CD4-positive, alpha-beta T cell treated with Interferon gamma for 1 hour (primary cell): ENCODE measurements around the gene ARHGEF28.

Source experiments
- DNase-seq: peaks from one replicate; pipeline ENCODE4 v3.0.0-alpha.2; 2020

ARHGEF28 gene

DNA sequence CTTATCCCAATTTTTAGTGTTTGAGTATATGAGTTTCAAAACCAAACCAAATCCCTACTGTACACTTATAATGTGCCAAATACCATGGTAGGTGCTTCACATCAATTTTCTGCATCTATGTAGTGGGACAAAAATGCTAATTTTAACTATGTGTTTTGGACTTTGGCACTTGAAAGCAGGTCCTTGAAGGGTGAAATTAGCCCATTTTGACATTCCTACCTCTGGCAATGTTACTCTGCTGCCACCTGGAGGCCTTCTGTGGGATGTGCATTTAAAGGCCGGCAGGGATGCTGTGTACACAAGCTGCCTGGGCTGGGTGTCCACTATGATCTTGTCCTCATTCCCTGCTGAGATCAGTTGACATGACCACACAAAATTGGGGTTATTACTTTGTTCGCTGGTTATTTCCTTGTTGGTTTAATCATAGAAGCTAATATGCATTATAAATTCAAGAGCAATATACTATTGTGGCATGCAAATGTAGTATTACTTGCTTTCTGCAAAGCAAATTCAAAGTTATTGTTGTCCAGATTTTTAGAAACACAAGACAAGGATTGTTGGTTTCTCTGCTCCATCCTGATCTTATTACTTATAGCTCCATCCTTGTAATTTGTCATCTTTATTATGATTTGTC, 166.8 kb downstream of the ARHGEF28 start:
- peak; percentile 43 for DNase-seq

GRCh38 chr5:73793911-73794310, 167.9 kb downstream of the ARHGEF28 start:
- no peak for DNase-seq

GRCh38 chr5:73796164-73797131, 170.5 kb downstream of the ARHGEF28 start:
- peak; percentile 12 for DNase-seq

- DNase-seq: no peak
Observed at GRCh38 chr5:73797132-73797510, 171.1 kb downstream of the ARHGEF28 start.

- no peak for DNase-seq
Observed at GRCh38 chr5:73799401-73799972, 173.5 kb downstream of the ARHGEF28 start.

DNA sequence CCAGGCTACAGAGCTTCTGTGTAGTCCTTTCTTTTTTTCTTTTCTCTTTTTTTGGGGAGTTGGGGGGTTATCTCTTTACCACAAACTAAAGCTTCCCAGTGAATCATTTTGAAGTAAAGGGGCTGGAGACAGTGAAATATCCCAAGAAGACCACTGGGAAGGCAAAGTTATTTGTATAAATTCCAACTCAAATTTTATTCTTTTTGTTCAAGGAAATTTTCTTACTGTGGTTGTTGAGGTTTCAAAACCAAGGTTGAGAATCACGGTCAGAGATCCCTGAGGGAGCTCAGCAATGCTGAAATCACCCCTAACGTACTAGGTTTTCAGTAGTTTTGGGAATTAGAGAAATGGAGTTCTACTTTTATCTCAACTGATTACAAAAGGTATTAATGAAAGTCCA, 175.7 kb downstream of the ARHGEF28 start:
- DNase-seq: no peak

DNA sequence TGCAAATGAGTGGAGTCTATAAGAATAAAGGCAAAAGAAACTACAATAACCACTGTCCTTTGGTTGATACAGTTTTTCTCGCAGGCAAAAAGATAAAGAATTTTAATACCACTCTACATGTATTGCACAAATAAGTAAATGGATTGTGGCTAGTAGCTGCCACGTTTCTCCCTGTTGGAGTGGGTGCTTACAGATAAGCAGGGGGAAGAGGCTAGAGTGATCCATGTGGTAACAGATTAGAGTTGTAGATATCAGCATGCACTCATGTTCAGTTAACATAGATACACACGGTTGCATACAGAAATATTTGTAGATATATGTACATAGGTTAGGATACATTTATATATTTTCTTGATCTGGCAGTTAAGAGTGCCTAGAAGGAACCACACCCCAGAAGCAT, 179.5 kb downstream of the ARHGEF28 start:
- DNase-seq: no peak

DNA sequence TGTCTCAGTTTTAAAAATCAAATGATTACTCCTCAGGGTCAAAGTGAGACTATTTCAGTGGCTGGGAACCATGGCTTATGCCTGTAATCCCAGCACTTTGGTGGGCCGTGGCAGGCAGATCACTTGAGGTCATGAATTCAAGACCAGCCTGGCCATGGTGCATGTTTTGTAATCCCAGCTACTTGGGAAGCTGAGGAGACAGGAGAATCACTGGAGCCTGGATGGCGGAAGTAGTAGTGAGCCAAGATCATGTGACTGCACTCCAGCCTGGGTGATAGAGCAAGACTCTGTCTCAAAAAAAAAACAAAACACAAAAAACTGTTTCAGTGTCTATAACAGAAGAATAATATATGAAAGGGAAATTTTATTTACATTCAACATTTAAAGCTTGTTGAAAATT, 182.9 kb downstream of the ARHGEF28 start:
- no peak for DNase-seq

- DNase-seq: no peak
Observed at GRCh38 chr5:73810429-73810828, 184.4 kb downstream of the ARHGEF28 start.

- no peak for DNase-seq
Observed at GRCh38 chr5:73812457-73812856, 186.5 kb downstream of the ARHGEF28 start.

GRCh38 chr5:73812962-73813588, 187.1 kb downstream of the ARHGEF28 start:
- no peak for DNase-seq

DNA sequence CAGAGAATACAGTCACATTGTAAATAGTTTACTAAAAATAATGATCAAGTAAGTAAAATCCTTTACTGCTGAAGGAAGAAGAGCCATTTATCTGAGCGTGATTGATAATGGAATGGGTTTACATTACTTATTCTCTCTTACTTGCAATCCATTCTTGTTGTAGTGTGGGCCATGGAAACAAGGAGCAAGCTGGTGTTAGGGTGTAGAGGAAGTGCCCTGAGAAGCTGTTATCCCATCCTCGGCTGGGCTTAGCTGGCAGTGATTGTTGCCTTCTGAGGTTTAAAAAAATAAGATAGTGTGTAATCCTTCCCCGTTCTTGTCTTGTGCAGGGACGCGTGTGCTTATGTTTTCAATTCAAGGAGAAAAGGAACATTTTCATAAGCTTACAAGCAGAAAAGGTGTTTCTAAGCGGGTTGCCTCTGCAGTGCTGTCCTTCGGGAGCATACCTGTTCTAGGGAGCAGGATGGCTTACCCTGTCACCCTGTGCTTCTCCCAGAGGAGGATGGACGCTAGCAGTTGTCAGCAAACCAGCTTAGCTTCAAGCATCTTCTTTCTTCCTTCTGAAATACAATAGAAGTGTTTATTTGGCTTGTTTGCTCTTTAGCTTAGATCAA, 188.3 kb downstream of the ARHGEF28 start:
- DNase-seq: no peak

DNA sequence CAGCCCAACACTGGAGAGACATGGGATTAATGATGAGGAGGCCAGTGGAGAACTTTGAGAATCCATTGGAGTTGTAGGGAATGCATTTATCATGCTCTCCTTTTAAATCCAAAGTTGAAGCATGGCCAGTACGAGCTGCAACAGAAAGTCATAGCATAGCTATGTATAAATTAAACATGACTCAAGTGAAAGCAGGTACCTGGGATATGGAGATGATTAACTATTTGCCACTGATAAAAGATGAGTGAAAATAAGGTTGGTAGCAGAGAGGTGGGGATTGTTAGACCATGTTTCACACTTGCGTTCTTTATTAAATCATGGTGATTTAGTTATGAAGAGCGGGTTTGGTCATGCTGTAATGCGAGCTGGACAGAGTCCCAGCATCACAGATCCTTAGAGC, 189.6 kb downstream of the ARHGEF28 start:
- DNase-seq: no peak

DNA sequence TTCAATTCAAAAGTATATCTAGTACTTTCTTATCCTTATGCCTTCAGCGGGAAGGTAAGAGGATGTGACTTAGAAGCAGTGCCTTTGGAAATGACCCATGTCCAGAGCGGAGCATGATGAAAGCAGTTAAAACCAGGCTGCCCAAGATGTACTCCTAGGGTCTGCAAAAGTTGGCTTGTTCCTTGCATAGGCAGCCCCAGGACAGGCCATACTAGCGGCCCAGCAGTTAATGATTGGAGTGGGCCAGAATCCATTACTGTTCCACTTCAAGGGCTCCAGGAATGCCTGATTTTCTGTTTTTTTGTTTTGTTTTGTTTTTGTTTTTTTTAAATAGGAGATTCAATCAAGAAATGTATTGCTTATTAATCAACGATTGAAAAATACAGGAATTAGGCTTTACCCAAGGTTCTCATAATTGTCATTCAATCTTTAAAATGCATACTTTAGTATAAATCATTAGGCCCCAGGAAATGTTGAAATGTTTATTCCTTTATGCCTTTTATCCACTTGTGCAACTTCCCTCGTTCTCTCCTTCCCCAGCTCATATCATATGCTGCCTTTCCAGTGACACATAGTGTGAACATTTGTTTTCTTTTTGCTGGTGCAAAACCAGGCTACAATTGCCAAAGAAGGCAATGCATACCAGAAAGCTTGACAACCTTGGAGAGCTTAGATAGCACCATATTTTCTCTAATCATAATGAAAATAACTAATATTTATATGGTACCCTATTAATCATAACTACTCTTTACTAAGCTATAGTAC, 190.8 kb downstream of the ARHGEF28 start:
- DNase-seq: no peak

- no peak for DNase-seq
Observed at GRCh38 chr5:73818357-73818756, 192.4 kb downstream of the ARHGEF28 start.

DNA sequence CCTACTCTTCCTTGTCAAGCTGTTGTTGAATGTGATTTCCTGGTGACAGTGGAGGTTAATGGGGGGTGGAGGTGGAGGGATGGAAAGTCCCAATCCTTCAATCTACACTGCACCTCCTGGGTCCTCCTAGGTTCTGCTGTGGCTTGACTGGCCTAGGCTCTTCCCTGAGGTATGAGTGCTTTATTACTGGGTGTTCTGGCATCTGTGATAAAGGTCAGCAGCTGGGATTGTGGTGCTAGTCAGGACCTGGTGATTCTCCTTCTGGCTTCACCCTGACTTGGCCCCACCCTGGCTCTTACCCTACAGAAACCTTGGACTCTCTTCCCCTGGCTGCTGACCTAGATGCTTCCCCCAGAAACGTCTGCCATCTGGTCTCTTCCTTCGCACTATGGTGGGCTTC, 194.3 kb downstream of the ARHGEF28 start:
- DNase-seq: no peak

- no peak for DNase-seq
Observed at GRCh38 chr5:73821003-73821402, 195.0 kb downstream of the ARHGEF28 start.

- DNase-seq: no peak
Observed at GRCh38 chr5:73822278-73822988, 196.4 kb downstream of the ARHGEF28 start.

GRCh38 chr5:73822989-73823339, 197.0 kb downstream of the ARHGEF28 start:
- no peak for DNase-seq

DNA sequence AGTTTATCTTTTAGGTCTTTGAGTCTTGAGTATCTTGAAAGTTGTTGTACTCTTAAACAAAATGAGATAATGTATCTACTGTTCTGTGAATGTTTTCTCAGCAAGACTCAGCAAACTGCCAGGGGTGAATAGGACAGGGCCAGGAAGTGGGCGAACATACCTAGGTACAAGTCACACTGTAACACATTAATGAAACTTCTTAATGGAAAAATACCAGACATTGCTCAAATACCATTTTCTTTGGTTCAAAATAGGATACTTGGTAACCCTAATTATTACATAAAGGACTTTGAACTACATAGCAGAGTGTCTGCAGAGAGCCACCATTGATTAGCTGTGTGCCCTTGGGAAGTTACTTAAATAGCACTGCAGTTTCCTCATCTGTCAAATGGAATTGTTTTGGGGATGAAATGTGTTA, 197.5 kb downstream of the ARHGEF28 start:
- no peak for DNase-seq

GRCh38 chr5:73825199-73825598, 199.2 kb downstream of the ARHGEF28 start:
- DNase-seq: no peak

DNA sequence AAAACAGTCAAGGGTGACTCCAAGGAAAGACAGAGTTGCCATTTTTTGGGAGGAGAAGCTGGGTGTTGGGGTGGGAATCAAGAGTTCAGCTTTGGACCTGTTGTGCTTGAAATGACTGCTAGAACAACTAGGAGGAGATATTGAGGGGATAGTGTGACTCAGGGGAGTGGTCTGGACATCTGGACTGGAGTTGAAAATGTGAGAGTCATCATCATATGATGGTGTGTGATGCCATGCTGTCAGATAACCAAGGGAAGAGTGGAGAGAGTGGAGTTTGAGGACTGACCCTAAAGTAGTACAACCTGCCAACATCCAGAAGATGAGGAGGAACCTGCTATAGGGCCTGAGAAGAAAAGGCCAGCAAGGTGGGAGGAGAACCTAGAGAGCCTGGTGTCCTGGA, 199.7 kb downstream of the ARHGEF28 start:
- no peak for DNase-seq
